HG03103 (cell line): Measurements from ENCODE around the gene NRROS.
"Not testable (repeated sequence)": the region's sequence is repeated elsewhere in the genome, so short reads cannot be mapped to it uniquely, and the experiment has no call there.

Source experiments
- ATAC-seq: cut with Tn5 transposase; IDR thresholded peaks from one replicate; pipeline ENCODE4 v1.9.1; 2021; ENCODE audit warnings: low read depth; ENCODE audit not compliant: unreplicated experiment

The NRROS gene

DNA sequence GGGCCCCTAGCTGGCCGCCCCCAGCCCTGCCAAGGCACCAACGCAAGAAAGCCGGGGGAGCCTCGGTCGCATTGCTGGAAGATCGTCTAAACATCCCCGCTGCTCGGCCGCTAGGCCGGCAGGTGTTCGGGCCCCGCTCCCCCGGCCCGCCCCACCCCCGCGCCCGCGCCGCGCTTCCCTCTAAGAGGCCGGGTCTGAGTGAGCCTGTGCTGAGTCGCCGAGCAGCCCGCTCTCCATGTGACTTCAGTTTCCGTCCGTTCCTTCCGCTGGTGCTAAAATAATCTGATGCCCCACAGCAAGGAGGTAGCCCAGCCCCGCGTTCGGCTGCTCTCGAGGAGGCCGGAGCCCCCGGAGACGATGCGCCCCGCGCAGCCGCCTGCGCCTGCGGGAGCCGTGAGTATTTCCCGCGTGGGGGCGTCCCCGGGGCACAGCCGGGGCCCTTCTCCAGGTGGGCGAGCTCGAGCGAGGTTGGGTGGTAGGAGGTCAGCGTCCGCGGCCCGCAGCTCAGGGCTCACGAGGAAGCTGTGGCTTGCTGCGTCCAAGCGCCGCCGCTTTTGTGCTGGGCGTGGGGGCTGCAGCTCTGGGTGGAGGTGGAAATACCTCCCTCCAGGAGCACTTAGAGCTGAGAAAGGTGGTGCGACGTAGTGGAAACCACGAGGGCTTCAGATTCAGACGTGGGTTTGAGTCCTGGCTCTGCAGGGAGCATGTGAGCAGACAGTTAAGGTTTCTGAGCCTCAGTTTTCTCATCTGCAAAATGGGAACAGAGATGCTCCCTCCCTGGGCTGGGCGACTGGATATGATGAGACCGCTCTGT, at the start of gene NRROS:
Gene NRROS, plus strand, starts transcription at position 212 of the 814 bp plus-strand sequence. CDS start 14,846 bp downstream, outside the sequence.
- ATAC-seq, result peak; percentile 34

GRCh38 chr3:196590279-196590678, 49.2 kb upstream of the NRROS start:
- ATAC-seq, result no peak

- ATAC-seq, result no peak
Observed at GRCh38 chr3:196596355-196596754, 43.1 kb upstream of the NRROS start.

DNA sequence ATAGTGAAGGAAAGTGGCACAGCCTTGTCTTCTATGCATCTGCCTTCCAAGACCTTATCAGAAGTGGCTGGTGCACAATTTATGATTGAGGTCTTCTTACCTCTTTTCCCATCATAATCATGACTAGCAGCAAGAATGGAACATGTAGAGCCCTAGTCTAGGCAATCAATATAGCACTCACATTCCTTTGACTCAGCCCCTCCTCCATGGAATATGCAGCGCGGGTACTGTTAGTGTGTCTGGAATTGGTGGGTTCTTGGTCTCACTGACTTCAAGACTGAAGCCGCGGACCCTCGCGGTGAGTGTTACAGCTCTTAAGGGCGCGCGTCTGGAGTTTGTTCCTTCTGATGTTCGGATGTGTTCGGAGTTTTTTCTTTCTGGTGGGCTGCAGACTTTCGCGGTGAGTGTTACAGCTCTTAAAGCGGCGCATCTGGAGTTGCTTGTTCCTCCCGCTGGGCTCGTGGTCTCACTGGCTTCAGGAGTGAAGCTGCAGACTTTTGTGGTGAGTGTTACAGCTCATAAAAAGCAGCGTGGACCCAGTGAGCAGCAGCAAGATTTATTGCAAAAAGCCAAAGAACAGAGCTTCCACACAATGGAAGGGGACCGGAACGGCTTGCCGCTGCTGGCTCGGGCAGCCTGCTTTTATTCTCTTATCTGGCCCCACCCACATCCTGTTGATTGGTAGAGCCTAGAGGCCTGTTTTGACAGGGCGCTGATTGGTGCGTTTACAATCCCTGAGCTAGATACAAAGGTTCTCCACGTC, 41.3 kb upstream of the NRROS start:
- ATAC-seq, result not testable (repeated sequence)

GRCh38 chr3:196599734-196600128, 39.8 kb upstream of the NRROS start:
- no peak for ATAC-seq

DNA sequence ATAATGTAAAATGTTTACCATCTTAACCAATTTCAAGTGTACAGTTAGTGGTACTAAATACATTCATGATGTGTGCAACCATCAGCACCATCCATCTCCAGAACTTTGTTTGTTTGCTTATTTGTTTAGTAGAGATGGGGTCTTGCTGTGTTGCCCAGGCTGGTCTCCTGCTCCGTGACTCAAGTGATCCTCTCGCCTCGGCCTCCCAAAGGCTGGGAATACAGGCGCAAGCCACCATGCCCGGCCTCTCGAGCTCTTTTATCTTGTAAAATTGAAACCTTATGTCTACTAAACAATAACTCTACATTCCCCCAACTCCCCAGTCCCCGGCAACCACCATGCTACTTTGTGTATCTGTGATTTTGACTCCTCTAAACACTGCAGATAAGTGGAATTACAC, 39.1 kb upstream of the NRROS start:
- no peak for ATAC-seq

DNA sequence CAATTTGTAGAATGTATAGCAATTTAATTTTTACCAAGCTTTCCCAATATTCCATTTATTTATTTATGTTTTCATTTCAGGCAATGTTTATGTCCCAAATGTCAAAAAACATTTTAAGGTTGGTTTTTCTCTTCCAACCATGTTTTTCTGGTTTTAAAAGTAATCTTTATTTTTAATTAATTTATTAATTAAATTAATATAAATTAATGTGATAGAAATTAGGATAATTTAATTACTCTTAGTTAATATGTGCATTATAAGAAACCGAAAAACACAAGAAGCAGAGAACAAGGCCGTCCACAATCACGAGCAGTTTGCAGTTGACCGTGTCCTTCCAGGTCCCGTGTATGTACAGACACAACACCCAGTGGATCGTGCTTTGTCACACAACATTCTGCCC, 36.8 kb upstream of the NRROS start:
- ATAC-seq, result no peak

GRCh38 chr3:196603683-196604082, 35.8 kb upstream of the NRROS start:
- no peak for ATAC-seq

DNA sequence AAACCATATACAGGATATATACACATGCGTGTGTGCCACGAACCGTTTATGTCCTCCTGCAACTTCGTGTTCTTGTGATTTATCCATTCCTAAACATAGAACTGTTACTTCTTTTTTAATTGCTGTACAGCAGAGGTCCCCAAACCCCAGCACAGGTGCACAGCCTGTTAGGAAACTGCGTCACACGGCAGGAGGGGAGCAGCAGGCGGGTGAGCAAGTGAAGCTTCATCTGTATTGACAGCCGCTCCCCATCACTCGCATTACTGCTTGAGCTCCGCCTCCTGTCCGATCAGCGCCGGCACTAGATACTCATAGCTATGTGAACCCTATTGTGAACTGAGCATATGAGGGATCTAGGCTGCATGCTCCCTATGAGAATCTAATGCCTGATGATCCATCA, 34.9 kb upstream of the NRROS start:
- ATAC-seq, result no peak

DNA sequence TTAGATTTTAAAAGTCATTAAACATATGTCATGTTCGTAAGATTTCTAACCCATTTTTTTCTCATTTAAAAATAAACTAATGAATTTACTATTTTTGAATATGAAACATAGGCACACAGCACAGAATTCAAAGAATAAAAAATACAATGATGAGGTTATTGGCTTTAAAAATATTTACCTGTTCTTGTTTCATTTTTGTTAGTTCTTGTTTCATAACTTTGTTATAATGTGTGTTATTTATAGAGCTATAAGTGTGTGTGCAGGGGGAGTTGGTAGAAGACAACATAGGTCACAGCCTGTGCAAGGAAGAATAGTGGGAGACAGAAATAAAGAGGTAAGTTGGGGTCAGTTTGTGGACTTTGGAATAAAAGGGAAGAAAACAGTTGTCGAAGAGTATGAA, 30.8 kb upstream of the NRROS start:
- ATAC-seq, result no peak

DNA sequence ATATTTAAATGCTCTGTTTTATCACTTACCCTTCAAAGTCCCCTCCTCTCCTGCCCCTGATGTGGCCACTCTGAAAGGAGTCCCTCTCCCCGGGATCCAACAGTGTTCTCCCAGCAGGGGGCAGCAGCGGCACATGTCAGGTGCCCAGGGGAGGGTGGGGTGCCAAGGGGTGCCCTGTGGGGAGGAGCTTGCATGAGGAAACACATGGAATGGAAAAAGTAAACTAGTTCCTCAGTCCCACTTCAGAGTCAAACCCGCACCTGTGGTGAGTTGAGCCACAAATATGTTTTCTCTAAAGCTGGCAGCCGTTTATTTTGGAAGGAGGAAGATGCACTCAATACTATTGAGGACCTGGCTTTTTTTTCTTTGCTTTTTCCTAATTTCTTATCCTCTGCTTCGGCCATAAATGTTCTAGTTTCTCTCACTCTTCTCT, 30.1 kb upstream of the NRROS start:
- peak; percentile 85 for ATAC-seq

GRCh38 chr3:196609805-196610515, 29.5 kb upstream of the NRROS start:
- ATAC-seq, result no peak

GRCh38 chr3:196611761-196612483, 27.6 kb upstream of the NRROS start:
- ATAC-seq, result no peak

DNA sequence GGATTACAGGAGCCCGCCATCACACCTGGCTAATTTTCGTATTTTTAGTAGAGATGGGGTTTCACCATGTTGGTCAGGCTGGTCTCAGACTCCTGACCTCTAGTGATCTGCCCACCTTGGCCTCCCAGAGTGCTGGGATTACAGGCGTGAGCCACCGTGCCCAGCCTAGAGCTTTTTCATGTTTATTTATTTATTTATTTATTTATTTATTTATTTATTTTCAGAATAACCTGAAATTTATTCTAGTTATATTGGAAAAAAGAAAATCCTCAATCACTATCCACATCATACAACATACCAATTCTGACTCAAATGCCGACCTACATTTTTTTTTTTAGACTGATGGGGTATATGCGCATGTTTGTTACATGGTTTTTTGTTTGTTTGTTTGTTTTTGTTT, 24.3 kb upstream of the NRROS start:
- ATAC-seq, result not testable (repeated sequence)

DNA sequence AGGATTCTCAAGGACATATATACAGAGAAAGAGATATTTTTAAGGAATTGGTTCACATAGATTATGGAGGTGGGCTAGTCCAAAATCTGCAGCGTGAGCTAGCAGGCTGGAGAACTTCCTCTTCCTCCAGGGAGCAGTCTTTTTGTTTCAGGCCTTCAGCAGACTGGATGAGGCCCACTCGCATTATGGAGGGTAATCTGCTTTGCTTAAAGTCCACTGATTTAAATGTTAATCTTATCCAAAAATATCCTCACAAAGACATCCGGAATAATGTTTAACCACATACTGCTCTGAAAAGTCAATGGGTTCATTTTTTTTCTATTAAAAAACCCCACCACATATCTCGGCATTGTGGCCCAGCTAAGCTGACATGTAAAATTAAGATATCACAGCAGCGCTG, 22.2 kb upstream of the NRROS start:
- no peak for ATAC-seq

DNA sequence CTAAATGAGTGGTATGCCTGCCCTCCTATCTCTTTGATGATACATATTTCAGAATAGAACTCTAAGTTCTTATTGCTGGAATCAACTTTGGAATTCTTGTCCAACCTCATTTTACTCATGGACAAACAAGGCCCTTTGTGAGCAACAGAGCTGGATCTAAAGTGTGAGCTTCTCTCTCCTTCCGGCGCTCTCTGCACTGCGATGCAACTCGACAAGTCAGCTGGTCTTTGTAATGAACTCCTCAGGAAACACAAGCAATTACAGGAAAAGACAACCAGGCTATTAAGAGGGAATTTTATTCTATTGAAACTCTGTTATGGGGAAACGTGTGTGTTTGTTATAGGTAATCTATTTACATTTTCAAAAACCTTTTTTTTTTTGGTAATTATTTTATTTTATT, 20.3 kb upstream of the NRROS start:
- ATAC-seq, result no peak

DNA sequence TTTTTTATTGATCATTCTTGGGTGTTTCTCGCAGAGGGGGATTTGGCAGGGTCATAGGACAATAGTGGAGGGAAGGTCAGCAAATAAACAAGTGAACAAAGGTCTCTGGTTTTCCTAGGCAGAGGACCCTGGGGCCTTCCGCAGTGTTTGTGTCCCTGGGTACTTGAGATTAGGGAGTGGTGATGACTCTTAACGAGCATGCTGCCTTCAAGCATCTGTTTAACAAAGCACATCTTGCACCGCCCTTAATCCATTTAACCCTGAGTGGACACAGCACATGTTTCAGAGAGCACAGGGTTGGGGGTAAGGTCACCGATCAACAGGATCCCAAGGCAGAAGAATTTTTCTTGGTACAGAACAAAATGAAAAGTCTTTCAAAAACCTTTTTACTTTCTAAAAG, 19.9 kb upstream of the NRROS start:
- not testable (repeated sequence) for ATAC-seq

GRCh38 chr3:196620161-196620604, 19.3 kb upstream of the NRROS start:
- ATAC-seq, result peak; percentile 51

DNA sequence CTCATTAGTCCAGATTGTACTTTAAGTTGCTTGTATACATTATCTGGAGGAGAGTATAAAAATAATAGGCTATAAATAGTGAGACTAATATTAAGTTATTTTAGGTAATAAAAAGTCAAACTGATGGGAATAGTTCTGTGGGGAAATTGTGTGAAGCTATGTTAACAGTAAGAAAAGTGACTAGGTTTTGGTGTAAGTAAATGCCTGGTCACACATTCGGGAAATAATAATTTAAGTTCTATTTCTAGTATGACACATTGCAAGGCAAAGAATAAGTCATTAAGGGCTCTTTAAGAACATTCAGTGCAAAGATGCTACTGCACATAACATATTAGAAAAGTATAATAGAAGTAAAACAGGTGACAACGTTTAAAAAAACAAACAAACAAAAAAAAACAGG, 18.8 kb upstream of the NRROS start:
- ATAC-seq, result no peak

- ATAC-seq, result no peak
Observed at GRCh38 chr3:196621611-196622010, 17.9 kb upstream of the NRROS start.
